PC-9 (cell line): ENCODE data around the gene STEAP1B. TPM values are rescaled to one million over a fixed set of nuclear protein-coding genes. Genes with fewer than 3 reads are reported as not detected.

Experiments
- BruUV-seq: library from RNA; stranded (reverse); fragments of 400-500 nt; replicated peaks from 2 replicates; lab custom pipeline; 2021; lab: Mats Ljungman, UMichigan
- CTCF ChIA-PET: fragments of 300-600 bp; sonication (Branson Sonifier 250); formaldehyde crosslinking; loops from one replicate; lab custom pipeline; 2022; ENCODE audit warnings: antibody characterized with exemption; lab: Charles Lee
- POLR2A ChIA-PET: fragments of 300-600 bp; sonication (Branson Sonifier 250); formaldehyde crosslinking; loops from one replicate; lab custom pipeline; 2022; ENCODE audit warnings: antibody characterized with exemption; ENCODE audit not compliant: unreplicated experiment; lab: Charles Lee
- DNase-seq, 2 experiments: peaks; one replicate each; pipeline versions ENCODE4 v3.0.0 to v3.0.0-alpha.2; 2015 to 2022; ENCODE audit warnings: mixed read lengths in 1 of 2
- H2AFZ ChIP-seq: fragments of 200-600 bp; sonication (generic); 2 replicates; pipeline ENCODE4 v1.8.1; 2017; ENCODE audit warnings: antibody characterized with exemption
- H3F3A ChIP-seq: fragments of 200-600 bp; sonication (generic); 2 replicates; pipeline ENCODE4 v1.8.1; 2017; ENCODE audit warnings: antibody characterized with exemption, mild to moderate bottlenecking, low read depth; ENCODE audit not compliant: insufficient read depth
- H3K27ac ChIP-seq: fragments of 200-600 bp; sonication (generic); 2 replicates; pipeline ENCODE4 v1.6.1; 2016; ENCODE audit warnings: mixed run types
- H3K27me3 ChIP-seq: fragments of 200-600 bp; sonication (generic); 2 replicates; pipeline ENCODE4 v1.6.1; 2016; ENCODE audit warnings: low read depth, mixed run types; ENCODE audit not compliant: insufficient read depth
- H3K36me3 ChIP-seq: fragments of 200-600 bp; sonication (generic); 2 replicates; pipeline ENCODE4 v1.6.1; 2016; ENCODE audit warnings: low read depth, mixed run types
- H3K4me1 ChIP-seq: fragments of 200-600 bp; sonication (generic); replicated peaks from 2 replicates; pipeline ENCODE4 v1.6.1; 2016; ENCODE audit warnings: mixed run types; ENCODE audit not compliant: insufficient read depth
- H3K4me2 ChIP-seq: fragments of 200-600 bp; sonication (generic); 2 replicates; pipeline ENCODE4 v1.6.1; 2017; ENCODE audit warnings: mixed run types
- H3K4me3 ChIP-seq: fragments of 200-600 bp; sonication (generic); 2 replicates; pipeline ENCODE4 v1.6.1; 2016; ENCODE audit warnings: mixed run types
- H3K79me2 ChIP-seq: fragments of 200-600 bp; sonication (generic); 2 replicates; pipeline ENCODE4 v1.6.1; 2017; ENCODE audit warnings: low read depth, mixed run types
- H3K9me2 ChIP-seq: fragments of 200-600 bp; sonication (generic); 2 replicates; pipeline ENCODE4 v1.8.1; 2017; ENCODE audit warnings: mild to moderate bottlenecking; ENCODE audit not compliant: insufficient read depth
- H3K9me3 ChIP-seq: fragments of 200-600 bp; sonication (generic); 2 replicates; pipeline ENCODE4 v1.8.1; 2016; ENCODE audit warnings: low read depth; ENCODE audit not compliant: insufficient read depth
- H4K20me1 ChIP-seq: fragments of 200-600 bp; sonication (generic); 2 replicates; pipeline ENCODE4 v1.8.1; 2017; ENCODE audit not compliant: insufficient read depth
- CTCF ChIP-seq: fragments of 200-600 bp; sonication (generic); conservative IDR thresholded peaks from 2 replicates; pipeline ENCODE4 v1.6.1; 2017; ENCODE audit warnings: mixed run types, antibody characterized with exemption, mild to moderate bottlenecking, moderate library complexity
- EZH2 ChIP-seq: fragments of 200-600 bp; sonication (generic); IDR thresholded peaks from 2 replicates; pipeline ENCODE4 v1.8.0; 2017; ENCODE audit warnings: antibody characterized with exemption, low read depth
- intact Hi-C: fragments of 100-400 bp; cut with micrococcal nuclease; formaldehyde crosslinking; loops from one replicate; pipeline ENCODE4 v1.10.0; 2022; ENCODE audit not compliant: unreplicated experiment
- total RNA-seq: library from RNA; stranded (reverse); gene quantifications from 2 replicates; pipeline ENCODE4 v1.2.3, GENCODE V29; 2021

The STEAP1B gene
- total RNA-seq, 1 experiment from 2014 or later: 0.35 TPM

GRCh38 chr7:22371878-22372277, 128.1 kb downstream of the STEAP1B start:
- DNase-seq: no peak
- intact Hi-C loops: no loop called here
- H3K4me1 ChIP-seq: peaks cover 5% of the 10 kb centered on the region
- no peaks in the 10 kb centered on the region for H3F3A ChIP-seq
- H3K4me3 ChIP-seq: no peak overlapping the region
- no TSS peak for BruUV-seq
- no peaks in the 10 kb centered on the region for H3K79me2 ChIP-seq
- H3K36me3 ChIP-seq: no peaks in the 10 kb centered on the region
- H3K9me2 ChIP-seq: 0 out of 2 replicates have a peak, but pooled peaks cover 7% of the 10 kb centered on the region
- H3K9me3 ChIP-seq: no peaks in the 10 kb centered on the region
- H3K27ac ChIP-seq: no peak overlapping the region
- no peaks in the 10 kb centered on the region for H3K27me3 ChIP-seq
- H4K20me1 ChIP-seq: no peaks in the 10 kb centered on the region
- CTCF ChIA-PET: no interaction called here
- H2AFZ ChIP-seq: no peak overlapping the region
- TF ChIP-seq CTCF (no peak), EZH2 (no peak)
- POLR2A ChIA-PET: no interaction called here
- no peak overlapping the region for H3K4me2 ChIP-seq

Other genes starting within 250 kb of the STEAP1B start
- gene RAPGEF5, start 143.0 kb downstream of the STEAP1B start, total RNA-seq: 16.4 and 16.6 TPM in 2 replicates
- gene IL6, start 227.0 kb upstream of the STEAP1B start, total RNA-seq: 1.4 and 1.7 TPM in 2 replicates